ENCODE data around the gene ZIC4. TPM values are rescaled to one million over a fixed set of nuclear protein-coding genes. Genes with fewer than 3 reads are reported as not detected.

ZIC4 gene
- total RNA-seq, 2 donors from 2014 or later, result not detected

GRCh38 chr3:147358144-147358992, 48.0 kb downstream of the ZIC4 start:
- Histone ChIP-seq H3K9me3 (no peaks in the 10 kb centered on the region), H3K4me1 (replicated peaks) (no peaks in the 10 kb centered on the region), H3K27ac (no peak overlapping the region), H3K36me3 (no peaks in the 10 kb centered on the region), H3K4me3 (no peak overlapping the region), H3K27me3 (replicated peaks; ENCODE audit: insufficient read depth) (peaks cover 22% of the 10 kb centered on the region)
- TF ChIP-seq POLR2A (IDR thresholded peaks at IDR 0.05) (no peak), CTCF (IDR thresholded peaks at IDR 0.05) (no peak)
- no peak for DNase-seq (ENCODE audit: low spot score)
- intact Hi-C loops (cut with DNase I), result no loop called here
- 3% methylated on average over 9 of the region's 9 CpGs for WGBS

- Histone ChIP-seq H3K9me3 (no peaks in the 10 kb centered on the region), H3K4me3 (no peak overlapping the region), H3K27ac (no peak overlapping the region), H3K36me3 (no peaks in the 10 kb centered on the region), H3K27me3 (replicated peaks; ENCODE audit: insufficient read depth) (peaks cover 22% of the 10 kb centered on the region), H3K4me1 (replicated peaks) (no peaks in the 10 kb centered on the region)
- 6% methylated on average over 29 of the region's 29 CpGs for WGBS
- TF ChIP-seq CTCF (IDR thresholded peaks at IDR 0.05) (no peak), POLR2A (IDR thresholded peaks at IDR 0.05) (no peak), POLR2AphosphoS5 (IDR thresholded peaks at IDR 0.05) (no peak)
- no peak for DNase-seq (ENCODE audit: low spot score)
- intact Hi-C loops (cut with DNase I), result no loop called here
These were observed 49.1 kb downstream of the ZIC4 start for GRCh38 chr3:147356909-147357900.

- Histone ChIP-seq H3K27ac (no peak overlapping the region), H3K9me3 (no peaks in the 10 kb centered on the region), H3K36me3 (no peaks in the 10 kb centered on the region), H3K4me1 (replicated peaks) (no peaks in the 10 kb centered on the region), H3K27me3 (replicated peaks; ENCODE audit: insufficient read depth) (peaks cover 22% of the 10 kb centered on the region), H3K4me3 (no peak overlapping the region)
- no peak for TF ChIP-seq CTCF (IDR thresholded peaks at IDR 0.05)
- no peak for DNase-seq (ENCODE audit: low spot score)
- intact Hi-C loops (cut with DNase I), result no loop called here
- WGBS, result 4% methylated on average over 26 of the region's 26 CpGs
These were observed 50.0 kb downstream of the ZIC4 start for GRCh38 chr3:147356145-147356908.

- TF ChIP-seq CTCF (IDR thresholded peaks at IDR 0.05) (no peak), POLR2AphosphoS5 (IDR thresholded peaks at IDR 0.05) (no peak), POLR2A (IDR thresholded peaks at IDR 0.05) (no peak)
- Histone ChIP-seq H3K27ac (no peak overlapping the region), H3K27me3 (replicated peaks; ENCODE audit: insufficient read depth) (peaks cover 22% of the 10 kb centered on the region), H3K4me3 (no peak overlapping the region), H3K4me1 (replicated peaks) (no peaks in the 10 kb centered on the region), H3K36me3 (no peaks in the 10 kb centered on the region), H3K9me3 (no peaks in the 10 kb centered on the region)
- WGBS, result 11% methylated on average over 4 of the region's 4 CpGs
- DNase-seq (ENCODE audit: low spot score), result no peak
- intact Hi-C loops (cut with DNase I), result no loop called here
These were observed 50.6 kb downstream of the ZIC4 start for GRCh38 chr3:147355753-147356090.

Measured in prostate gland (tissue), 2 donors.